Fibroblast of mammary gland (primary cell): ENCODE data around the gene ZNF829.

Experiments
- DNase-seq: peaks from one replicate; pipeline ENCODE4 v3.0.0-alpha.2; 2010; ENCODE audit warnings: low read depth
- H3K4me3 ChIP-seq: 2 replicates; pipeline ENCODE4 v1.5.1; 2011; ENCODE audit warnings: low read depth, mild to moderate bottlenecking, low read length, moderate library complexity; ENCODE audit not compliant: control insufficient read depth
- TF ChIP-seq, protein P1 (sequence below): conservative IDR thresholded peaks from 2 replicates; pipeline ENCODE4 v1.5.1; 2011; ENCODE audit warnings: low read depth, low read length, inconsistent platforms; ENCODE audit not compliant: control insufficient read depth, insufficient read depth

ZNF829 gene

DNA sequence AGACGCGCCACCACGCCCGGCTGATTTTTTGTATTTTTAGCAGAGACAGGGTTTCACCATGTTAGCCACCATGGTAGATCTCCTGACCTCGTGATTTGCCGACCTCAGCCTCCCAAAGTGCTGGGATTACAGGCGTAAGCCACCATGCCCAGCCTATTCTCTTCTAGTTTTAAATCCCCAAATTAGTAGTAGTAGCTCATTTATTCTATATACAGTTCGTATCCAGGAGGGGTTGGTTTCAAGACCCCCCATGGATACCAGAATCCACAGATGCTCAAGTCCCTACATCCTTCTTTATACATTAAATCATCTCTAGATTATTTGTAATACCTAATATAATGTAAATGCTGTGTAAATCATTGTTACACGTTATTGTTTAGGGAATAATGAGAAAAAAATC is 2.0 kb upstream of the ZNF829 start:
- H3K4me3 ChIP-seq: no peak overlapping the region
- TF ChIP-seq, protein P1, sequence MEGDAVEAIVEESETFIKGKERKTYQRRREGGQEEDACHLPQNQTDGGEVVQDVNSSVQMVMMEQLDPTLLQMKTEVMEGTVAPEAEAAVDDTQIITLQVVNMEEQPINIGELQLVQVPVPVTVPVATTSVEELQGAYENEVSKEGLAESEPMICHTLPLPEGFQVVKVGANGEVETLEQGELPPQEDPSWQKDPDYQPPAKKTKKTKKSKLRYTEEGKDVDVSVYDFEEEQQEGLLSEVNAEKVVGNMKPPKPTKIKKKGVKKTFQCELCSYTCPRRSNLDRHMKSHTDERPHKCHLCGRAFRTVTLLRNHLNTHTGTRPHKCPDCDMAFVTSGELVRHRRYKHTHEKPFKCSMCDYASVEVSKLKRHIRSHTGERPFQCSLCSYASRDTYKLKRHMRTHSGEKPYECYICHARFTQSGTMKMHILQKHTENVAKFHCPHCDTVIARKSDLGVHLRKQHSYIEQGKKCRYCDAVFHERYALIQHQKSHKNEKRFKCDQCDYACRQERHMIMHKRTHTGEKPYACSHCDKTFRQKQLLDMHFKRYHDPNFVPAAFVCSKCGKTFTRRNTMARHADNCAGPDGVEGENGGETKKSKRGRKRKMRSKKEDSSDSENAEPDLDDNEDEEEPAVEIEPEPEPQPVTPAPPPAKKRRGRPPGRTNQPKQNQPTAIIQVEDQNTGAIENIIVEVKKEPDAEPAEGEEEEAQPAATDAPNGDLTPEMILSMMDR: no peak
- no peak for DNase-seq

DNA sequence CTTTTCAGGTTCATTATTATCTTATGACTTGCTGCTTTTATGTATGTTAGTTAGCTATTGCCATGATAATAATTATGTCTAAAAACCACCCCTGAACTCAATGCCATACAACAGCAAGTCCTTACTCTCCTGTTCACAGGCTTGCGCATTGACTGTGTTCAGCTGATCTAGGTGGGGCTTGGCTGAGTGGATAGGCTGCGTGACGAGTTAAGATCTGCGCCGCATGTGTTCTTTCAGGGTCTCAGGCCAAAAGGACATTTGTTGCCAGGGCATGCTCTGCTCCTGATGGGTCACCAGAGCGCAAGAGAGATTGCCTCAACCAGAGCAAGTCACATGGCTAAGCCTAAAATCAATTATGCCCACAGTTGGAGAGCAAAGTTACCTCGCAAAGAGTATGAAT is 900 bp upstream of the ZNF829 start:
- H3K4me3 ChIP-seq: peak overlapping the region; percentile 91
- TF ChIP-seq, protein P1: no peak
- peak; percentile 72 for DNase-seq

DNA sequence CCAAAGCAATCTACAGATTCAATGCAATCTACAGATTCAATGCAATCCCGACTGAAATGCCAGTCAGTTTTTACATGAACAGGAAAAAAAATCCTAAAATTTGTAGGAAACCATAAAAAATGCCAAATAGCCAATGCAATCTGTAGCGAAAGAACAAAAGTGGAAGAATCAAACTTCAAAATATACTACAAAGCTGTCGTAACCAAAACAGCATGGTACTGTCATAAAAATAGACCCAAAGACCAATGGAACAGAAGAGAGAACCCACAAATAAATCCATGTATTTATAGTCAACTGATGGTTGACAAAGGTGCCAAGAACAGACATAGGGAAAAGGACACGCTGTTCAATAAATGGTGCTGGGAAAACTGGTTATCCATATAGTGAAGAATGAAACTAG is 17.7 kb downstream of the ZNF829 start:
- DNase-seq: no peak
- H3K4me3 ChIP-seq: no peak overlapping the region
- TF ChIP-seq, protein P1: no peak

GRCh38 chr19:36894849-36895383 is 21.2 kb downstream of the ZNF829 start:
- no peak overlapping the region for H3K4me3 ChIP-seq
- TF ChIP-seq, protein P1: no peak
- DNase-seq: no peak

DNA sequence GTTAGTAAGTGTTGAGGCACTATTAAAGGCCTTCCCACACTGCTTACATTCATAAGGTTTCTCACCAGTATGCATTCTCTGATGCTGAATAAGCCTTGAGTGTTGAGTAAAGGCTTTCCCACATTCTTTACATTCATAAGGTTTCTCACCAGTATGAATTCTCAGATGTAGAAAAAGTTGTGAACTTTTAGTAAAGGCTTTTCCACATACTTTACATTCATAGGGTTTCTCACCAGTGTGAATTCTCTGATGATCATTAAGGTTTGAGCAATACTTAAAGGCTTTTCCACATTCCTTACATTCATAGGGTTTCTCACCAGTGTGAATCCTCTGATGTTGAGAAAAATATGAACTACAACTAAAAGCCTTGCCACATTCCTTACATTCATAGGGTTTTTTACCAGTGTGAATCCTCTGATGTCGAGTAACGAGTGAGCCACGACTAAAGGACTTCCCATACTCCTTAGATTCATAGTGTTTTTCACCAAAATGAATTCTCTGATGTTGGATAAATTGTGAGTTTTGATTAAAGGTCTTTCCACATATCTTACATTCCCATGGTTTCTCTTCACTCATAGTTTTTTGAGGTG is 24.2 kb downstream of the ZNF829 start:
- TF ChIP-seq, protein P1: no peak
- no peak for DNase-seq
- H3K4me3 ChIP-seq: no peak overlapping the region

DNA sequence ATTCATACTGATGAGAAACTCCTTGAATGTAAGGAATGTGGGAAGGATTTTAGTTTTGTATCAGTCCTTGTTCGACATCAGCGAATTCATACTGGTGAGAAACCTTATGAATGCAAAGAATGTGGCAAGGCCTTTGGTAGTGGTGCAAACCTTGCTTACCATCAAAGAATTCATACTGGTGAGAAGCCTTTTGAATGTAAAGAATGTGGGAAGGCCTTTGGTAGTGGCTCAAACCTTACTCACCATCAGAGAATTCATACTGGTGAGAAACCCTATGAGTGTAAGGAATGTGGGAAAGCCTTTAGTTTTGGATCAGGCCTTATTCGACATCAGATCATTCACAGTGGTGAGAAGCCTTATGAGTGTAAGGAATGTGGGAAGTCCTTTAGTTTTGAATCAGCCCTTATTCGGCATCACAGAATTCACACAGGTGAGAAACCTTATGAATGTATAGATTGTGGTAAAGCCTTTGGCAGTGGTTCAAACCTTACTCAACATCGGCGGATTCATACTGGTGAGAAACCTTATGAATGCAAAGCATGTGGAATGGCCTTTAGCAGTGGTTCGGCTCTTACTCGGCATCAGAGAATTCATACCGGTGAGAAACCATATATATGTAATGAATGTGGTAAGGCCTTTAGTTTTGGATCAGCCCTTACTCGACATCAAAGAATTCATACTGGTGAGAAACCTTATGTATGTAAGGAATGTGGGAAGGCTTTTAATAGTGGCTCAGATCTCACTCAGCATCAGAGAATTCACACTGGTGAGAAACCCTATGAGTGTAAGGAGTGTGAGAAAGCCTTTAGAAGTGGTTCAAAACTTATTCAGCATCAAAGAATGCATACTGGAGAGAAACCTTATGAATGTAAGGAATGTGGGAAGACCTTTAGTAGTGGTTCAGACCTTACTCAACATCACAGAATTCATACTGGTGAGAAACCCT is 38.8 kb downstream of the ZNF829 start:
- no peak for DNase-seq
- TF ChIP-seq, protein P1: no peak
- H3K4me3 ChIP-seq: no peak overlapping the region
